ENCODE data around the gene PLA2R1.

- TF ChIP-seq CBX2 (IDR thresholded peaks at IDR 0.05; ENCODE audit: borderline replicate concordance, low read depth) (no peak), EP300 (IDR thresholded peaks at IDR 0.05) (no peak), FOSB (CRISPR knock-in tag; IDR thresholded peaks at IDR 0.05) (no peak), CTCF (IDR thresholded peaks at IDR 0.05) (no peak), CHD4 (IDR thresholded peaks at IDR 0.05; ENCODE audit: borderline replicate concordance) (no peak), ZNF302 (CRISPR knock-in tag; IDR thresholded peaks at IDR 0.05) (no peak), RAD21 (conservative IDR thresholded peaks at IDR 0.05 in 1 of 2, IDR thresholded peaks at IDR 0.05 in 1 of 2) (no peak), HMGXB4 (CRISPR knock-in tag; IDR thresholded peaks at IDR 0.05; ENCODE audit: borderline replicate concordance) (no peak), FOSL2 (IDR thresholded peaks at IDR 0.05) (no peak), FOSL2 (CRISPR knock-in tag; IDR thresholded peaks at IDR 0.05) (no peak), HOXB13 (CRISPR knock-in tag; IDR thresholded peaks at IDR 0.05; ENCODE audit: low read depth) (no peak)
These were observed 67.4 kb downstream of the PLA2R1 start for GRCh38 chr2:159995038-159995437.

Data from A549 (cell line).